Left hindlimb (tissue), 1 donor: ENCODE measurements around the gene PXMP2.

ENCODE experiments used
- DNase-seq: peaks from one replicate; pipeline ENCODE4 v3.0.0-alpha.2; 2018

Gene PXMP2

DNA sequence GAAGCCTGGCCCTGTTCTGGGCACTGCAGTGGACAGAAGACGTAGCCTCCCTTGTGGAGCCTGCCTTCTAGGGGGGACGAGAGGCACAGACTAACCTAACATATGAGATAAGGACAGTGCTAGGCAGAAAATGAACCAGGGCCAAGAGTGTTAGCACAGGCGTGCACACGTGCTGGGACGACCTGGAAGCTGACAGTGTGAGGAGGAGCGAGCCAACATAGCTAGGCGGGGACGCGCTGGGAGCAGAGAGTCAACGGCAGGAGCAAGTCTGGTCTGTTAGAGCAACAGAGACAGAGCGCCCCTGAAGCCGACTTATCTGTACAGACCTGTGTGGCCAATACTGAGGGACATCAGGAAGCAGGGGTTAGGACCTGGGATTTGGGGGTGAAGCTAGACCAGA, 8.0 kb downstream of the PXMP2 start:
- DNase-seq = no peak

DNA sequence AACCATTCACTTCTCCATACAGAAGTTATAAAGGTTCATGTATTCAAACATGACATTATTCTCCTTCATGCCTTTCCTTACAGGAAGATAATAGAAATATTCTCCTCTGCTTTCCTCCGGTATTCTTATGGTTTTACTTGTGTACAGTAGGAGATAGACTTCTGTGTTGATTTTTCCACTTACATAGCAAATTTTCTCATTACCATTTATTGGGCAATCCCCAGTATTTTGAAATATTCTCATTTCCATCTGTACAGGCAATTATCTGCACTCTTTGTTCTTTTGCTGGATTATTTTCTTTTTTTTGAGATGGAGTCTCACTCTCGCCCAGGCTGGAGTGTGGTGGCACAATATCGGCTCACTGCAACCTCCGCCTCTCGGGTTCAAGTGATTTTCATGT, 11.0 kb downstream of the PXMP2 start:
- DNase-seq = no peak

DNA sequence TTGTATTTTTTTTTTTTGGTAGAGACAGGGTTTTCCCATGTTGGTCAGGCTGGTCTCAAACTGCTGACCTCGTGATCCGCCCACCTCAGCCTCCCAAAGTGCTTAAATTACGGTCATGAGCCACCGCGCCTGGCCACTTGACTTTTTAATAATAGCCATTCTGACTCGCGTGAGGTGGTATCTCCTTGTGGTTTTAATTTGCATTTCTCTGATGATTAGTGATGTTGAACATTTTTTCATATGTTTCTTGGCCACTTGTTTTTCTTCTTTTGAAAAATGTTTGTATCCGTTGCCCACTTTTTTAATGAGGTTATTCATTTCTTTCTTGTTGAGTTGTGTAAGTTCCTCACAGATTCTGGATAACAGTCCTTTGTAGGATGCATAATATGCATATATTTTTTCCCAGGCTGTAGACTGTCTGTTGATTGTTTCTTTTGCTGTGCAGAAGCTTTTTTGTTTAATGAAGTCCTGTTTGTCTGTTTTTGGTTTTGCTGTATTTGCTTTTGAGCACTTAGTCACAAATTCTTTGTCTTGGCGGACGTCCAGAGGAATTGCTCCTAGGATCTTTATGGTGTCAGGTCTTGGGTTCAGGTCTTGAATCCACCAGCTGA, 12.9 kb downstream of the PXMP2 start:
- DNase-seq = no peak

DNA sequence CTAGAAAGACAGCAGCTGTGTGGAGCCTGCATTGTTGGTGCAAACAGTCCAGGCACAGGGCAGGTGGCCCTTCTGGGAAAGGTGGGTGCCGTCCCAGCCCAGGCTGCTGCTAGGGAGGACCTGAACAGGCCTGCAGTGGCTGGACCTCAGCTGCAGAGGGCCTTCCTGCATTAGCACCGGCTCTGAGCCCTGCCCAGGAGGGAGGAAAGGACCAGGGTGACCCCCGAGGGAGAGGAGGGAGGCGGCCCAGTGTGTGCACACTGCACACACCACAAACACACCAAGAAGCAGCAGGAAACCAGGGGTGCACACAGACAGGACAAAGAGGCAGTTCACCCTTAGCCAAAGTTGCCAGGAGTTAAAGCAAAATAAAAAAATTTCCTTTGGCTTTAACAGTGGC, 15.3 kb downstream of the PXMP2 start:
- no peak for DNase-seq

DNA sequence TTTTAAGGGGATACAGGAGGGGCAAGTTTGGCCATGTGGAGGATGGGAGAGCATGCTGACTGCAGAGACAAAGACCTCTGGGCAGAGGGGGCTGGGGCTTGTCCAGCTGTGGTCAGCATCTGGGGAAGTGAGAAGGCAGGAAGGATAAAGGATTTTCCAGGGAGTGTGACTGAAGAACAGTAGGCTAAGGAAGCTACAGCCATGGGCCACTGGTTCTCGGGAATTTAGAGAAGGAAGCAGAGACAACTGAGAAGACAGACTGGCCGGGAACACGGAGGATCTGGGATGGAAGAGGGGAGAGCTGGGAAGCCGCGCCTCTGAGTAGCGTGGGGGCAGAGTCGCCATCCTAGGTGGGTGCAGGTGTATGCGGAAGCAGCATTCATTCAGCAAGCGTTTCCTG, 16.3 kb downstream of the PXMP2 start:
- DNase-seq = no peak

DNA sequence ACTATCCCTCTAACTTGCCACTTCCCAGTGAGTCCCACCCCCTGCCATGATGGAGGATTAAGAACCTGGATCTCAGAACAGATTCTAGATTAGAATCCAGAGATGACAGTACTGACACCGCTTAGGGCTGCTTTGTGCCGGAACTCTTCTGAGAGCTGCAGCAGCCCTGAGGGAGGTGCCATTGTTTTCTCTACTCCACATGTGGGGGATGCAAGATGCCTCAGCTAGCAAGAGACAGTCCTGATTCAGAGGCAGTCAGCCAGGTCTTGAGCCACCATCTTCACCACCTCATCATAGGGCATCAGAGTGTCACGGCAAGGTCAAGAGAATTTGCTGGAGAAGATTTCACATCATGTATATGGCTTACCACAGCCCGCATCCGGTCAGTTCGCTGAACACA, 19.9 kb downstream of the PXMP2 start:
- no peak for DNase-seq

DNA sequence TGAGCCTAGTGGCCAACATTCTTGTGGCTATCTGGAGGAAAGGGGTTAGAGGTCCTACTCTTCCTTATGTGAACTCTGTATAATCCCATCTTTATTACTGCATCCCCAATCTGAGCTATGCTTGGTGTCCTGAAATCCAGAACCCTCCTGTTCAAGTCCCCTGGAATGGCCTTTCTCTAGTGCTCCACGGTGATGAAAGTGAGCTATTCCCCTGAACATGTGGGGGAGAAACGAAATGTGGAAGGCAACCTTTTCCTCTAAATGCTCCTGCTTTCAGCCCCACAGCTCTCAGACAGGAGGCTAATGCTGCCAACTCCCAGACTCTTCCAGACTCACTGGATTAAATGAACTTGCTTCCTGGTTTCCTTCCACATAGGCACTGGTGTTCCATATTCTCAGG, 20.8 kb downstream of the PXMP2 start:
- no peak for DNase-seq

DNA sequence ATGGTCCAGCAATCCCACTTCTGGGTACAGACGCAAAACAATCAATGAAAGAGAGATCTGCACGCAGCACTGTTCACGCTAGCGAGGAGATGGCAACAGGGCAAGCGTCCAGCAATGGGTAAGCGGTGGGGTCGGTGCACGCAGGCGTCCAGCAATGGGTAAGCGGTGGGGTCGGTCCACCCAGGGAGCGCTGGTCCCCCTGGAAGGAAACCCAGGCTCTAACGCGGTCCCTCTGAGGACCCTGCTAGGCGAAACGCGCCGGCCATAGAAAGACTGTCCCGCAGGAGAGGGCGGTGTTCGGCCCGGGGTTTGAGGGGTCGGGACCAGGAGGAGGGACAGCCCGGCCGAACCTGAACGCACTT, 22.6 kb downstream of the PXMP2 start:
- DNase-seq = peak; percentile 44

DNA sequence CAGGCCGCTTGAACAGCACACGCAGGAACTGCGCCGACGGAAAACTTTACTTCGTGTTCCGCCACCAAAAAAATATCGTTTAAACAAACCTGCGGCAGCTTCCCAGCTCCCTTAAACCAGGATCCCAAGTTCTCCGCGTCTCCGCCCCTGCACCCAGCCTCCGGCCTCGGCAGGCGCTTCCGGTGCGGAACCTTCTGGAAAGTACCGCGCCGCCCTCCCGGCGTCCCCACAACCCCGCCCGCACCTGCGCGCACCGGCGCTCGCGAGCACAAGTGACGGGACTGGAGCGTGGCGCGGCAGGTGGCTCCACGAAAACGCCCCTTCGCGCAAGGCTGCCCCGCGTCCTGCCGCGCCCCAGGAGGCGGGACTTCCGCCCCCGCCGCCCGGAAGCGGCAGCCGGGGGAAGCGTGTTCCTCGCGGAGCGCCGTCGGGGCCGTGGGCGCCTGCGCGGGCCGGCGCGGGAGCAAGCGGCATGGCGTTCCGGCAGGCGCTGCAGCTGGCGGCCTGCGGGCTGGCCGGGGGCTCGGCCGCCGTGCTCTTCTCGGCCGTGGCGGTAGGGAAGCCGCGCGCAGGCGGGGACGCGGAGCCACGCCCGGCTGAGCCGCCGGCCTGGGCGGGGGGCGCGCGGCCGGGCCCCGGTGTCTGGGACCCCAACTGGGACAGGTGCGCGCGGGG, 23.2 kb downstream of the PXMP2 start, which contains the start of gene PGAM5:
Gene PGAM5 (plus strand): TSS at position 438 of the 675 bp plus-strand sequence. CDS start 35 bp downstream, at position 473.
- peak; percentile 87 for DNase-seq

DNA sequence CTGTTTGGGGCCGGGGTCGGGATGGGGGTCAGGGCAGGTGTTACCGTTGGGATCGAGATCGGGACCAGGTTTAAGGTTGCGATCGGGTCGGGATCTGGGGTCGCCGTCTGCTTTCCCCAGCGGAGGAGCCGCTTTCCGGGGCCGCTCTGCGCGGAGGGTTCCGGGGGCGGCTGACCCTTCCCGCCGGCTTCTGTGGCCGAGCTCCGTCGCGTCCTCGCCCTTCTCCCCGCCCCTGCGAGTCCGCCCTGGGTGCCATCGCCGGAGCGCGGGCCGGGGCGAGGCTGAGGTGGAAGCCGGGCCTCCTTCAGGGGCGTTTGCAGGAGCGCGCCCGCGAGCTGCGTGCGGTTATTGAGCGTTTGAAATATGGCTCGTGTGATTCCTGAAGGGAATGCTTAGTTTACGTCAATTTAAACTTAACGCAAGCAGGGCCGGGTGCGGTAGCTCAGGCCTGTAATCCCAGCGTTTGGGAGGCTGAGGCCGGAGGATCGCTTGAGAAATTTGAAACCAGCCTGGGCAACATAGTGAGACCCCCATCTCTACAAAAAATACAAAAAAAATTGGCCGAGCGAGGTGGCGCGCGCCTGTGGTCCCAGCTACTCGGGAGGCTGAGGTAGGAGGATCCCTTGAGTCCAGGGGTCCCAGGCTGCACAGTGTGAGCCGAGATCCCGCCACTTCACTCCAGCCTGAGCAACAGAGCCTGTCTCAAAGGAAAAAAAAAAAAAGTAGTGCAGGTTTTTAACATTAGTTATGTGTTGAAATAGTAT, 23.9 kb downstream of the PXMP2 start:
- DNase-seq = no peak

DNA sequence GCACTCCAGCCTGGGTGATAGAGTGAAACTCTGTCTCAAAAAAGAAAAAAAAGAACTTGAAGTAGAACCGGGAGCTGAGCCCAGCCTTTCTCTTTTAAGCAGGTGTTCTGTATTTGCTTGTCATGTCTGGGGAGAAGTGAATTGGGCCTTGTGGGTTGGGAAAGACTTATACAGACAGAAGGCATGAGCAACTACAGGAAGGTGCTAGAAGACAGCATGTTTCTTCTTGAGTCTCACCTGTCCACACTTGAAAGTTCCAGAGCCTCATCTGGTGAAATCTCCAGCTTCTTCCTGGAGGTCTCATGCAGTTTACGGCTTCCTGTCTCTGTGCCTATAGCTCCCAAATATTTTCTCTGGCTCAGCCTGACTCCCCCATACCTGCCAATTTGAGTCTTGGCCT, 25.7 kb downstream of the PXMP2 start:
- no peak for DNase-seq

DNA sequence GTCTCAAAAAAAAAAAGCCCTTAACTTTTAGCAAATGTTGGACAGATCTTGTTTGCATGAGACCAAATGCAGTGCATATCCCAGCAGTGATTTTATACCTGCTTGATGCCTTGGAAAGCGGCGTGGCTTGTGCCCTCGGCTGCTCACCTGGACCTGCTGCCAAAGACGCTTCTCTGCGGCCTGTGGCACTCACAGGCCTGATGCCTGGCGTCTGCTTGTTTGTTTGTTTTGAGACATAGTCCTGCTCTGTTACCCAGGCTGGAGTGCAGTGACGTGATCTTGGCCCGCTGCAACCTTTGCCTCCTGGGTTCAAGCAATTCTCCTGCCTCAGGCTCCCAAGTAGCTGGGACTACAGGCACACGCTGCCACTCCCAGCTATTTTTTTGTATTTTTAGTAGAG, 28.5 kb downstream of the PXMP2 start:
- DNase-seq = no peak

DNA sequence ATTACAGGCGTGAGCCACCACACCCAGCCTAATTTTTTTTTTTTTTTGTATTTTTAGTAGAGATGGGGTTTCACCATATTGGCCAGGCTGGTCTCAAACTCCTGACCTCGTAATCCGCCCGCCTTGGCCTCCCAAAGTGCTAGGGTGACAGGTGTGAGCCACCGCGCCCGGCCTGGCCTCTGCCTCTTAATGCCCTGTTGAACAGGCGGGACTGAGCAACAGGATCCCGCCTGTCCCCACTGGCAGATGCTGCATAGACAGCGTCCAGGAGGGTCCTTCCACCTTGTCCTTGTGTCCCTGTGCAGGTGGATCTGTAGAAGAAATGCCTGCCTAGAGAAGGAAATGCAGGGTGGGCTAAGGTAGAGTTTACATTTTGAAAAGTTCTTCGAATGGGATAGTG, 29.0 kb downstream of the PXMP2 start:
- DNase-seq = no peak

DNA sequence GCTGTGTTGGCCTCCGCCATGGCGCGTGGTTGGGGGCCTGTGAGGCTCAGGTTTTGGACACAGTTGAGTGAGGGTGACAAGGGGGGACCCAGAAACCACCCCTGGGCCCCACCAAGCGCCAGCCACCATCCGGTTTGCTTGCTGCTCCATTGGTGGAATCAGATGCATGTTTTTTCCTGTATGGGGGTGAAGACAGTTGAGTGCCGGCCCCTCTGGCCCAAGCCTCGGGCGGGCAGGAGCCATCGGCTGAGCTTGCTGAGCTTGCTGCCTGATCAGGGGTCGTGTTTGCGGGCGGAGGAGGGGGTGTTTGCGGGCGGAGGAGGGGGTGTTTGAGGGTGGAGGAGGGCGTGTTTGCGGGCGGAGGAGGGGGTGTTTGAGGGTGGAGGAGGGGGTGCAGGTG, 29.6 kb downstream of the PXMP2 start:
- DNase-seq = no peak

DNA sequence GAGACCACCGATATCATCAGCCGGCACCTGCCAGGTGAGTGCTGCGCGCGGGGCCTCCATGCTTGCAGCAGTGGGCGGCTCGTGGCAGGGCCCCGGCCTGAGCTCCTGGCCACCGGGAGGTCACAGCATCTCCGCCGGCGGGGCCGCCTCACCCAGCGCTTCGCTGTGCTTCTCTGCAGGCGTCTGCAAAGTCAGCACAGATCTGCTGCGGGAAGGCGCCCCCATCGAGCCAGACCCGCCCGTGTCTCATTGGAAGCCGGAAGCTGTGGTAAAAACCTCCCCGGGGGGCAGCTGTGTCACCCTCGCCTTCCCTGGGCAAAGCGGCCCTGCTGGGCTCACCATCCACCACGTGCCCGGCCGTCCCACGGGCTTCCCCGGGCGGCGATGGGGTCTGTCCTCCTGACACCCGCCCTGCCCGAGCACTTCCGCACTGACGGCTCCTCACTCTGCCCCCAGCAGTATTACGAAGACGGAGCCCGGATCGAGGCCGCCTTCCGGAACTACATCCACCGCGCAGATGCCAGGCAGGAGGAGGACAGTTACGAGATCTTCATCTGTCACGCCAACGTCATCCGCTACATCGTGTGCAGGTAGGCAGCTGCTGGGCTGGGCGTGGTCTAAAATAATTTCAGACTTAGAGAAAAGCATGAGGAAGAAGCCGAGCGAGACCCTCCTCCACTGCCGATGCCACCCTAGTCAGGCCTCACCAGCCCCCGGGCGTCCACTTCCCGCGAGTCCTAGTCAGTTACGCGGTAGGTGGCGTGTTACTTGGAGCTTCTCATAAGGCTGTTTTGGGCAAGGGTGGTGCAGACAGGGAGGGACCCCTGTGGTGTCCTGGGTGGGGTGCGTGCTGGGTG, 30.4 kb downstream of the PXMP2 start:
- DNase-seq = no peak

DNA sequence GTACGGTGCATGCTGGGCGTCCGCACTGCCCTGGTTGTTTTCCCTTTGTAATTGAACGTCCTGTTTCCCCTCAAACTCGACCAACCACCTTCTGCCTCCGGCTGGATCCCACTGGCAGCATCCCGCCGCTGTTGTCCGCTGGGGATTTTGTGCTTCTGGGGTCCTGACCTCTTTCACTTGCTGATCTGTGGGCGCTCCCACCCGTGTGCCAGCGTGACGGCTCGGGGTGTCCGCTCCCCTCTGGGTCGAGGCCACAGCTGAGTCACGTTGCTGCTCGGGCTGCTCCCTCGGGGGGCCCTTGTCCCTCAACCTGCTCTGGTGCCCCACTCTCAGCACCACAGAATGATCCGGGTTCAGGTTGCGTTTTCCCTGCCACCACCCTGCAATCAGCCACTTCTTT, 31.3 kb downstream of the PXMP2 start:
- DNase-seq = no peak

DNA sequence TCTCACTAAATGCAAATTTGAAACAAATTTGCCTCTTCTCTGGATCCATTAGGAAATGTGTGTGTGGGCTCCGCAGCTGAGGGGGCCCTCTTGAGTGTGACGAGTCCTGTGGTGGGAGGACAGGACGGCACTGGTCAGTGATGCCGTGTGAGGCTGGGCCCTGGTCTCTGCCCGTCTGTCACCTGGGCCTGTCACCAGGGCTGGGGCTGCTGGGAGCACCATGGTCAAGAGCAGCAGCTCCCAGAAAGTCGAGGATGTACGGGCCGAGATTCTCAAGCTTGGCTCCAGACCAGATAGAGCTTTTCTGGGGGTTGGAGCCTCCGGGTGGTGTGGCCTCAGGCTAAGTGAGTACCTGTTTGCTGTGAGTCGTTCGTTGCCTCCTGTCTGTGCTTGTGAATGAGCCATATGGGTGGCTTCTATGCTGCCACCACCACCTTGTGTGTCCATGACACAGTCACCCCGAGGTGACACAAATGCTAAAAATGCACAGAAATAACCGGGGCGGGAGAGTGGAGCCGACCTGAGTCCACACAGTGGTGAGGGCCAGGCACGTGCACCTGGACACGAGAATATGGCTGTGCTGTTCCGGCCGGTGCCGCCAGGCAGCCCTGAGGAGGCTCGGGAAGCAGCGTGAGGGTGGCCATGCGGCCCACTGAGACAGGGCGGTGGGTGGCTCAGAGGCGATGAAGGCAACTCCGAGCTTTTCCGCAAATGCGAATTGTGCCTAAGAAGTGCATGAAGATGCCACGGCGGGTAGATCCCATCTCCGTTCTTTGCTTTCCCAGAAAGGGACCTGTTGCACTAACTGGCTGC, 32.0 kb downstream of the PXMP2 start:
- DNase-seq = no peak

DNA sequence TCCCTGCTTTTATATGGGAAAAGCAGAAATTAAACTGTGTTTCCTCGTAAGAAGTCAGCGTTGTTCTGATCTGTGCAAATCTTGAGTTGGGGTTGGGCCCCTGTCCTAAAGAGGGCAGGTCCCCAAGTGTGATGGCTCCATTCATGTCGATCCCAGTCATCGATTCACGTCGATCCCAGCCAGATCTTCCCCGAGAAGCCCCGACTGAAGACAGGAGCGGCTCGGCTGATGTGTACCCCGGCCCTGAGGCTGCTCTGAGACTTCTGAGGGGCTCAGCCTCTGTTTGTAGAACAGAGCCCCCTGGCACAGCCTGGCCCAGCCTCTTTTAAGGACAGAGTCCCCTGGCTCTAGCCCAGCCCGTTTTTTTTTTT, 32.6 kb downstream of the PXMP2 start:
- DNase-seq = no peak

DNA sequence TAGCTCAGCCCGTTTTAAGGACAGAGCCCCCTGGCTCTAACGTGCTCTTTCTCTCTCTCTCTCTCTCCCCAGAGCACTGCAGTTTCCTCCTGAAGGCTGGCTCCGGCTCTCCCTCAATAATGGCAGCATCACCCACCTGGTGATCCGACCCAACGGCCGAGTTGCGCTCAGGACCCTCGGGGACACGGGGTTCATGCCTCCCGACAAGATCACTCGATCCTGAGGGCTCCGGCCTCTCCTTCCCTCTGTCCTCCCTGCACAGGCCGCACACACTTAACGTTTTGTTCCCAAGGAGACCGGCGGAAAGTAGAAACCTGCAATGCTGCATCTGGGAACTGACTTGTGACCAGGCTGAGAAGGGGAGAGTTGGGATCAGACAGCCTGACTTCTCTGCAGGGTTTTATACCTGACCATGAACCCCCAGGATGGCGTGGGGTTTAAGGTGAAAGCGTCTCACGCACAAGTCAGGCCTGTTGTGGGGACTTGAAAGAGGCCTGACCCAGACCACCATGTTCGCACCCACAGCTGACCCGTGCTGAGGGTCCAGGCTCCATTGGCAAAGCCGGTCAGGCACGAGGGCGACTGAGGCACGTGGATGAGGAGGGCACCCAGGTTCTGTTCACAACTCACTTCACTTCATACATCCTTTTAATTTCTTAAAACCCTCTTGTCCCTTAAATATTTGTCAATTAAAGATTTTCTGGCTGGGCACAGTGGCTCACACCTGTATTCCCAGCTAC, 33.4 kb downstream of the PXMP2 start:
- DNase-seq = no peak

DNA sequence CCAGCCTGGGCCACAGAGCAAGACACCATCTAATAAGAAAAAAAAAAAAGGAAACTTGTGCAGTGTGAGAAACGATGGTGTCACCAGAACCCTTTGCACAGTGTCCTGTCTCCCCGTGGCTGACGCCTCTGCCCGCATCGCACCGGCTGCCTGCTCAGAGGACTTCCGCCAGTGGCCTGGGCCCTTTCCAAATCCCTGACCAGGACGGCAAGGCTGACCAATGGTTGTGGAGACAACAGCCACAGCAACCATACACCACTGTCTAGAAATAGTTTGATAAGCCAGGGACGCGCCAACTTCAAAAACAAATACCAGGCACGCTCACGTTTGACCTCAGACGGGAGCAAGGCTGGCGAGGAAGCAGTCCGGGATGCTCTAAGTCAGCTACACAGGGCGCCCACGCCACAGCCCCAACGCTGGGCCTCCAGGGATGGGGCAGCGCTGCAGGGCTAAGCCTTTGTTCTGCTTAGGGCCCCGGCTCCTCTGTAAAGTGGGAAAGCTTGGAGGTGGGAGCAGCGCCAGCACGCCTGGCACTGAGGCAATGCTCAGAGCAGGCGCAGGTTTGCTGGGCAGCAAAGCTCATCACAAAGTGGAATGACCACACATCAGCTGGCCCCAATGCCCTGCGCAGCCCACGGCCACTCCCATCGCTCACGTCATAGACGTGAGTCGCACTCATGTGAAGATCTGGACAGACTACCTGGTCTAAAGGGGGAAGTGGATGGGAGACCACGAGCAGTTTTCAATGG, 35.8 kb downstream of the PXMP2 start:
- DNase-seq = no peak

DNA sequence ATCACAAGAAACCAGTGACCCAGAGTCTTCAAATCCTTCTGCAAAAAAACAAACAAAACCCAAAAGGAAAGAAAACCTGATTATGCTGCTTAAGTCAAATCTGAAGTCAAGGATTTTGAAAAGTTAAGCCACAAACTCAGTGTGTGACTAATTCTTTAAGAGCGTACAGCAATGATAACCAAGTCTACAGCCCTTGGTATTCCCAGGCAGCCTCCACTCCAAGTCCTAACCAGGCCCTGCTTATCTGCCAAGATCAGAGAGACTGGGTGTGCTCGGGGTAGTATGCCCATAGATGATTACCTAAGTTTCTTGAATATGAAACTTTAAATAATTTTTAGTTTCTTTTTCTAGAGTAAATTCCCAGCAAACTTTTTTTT, 36.4 kb downstream of the PXMP2 start:
- DNase-seq = no peak
